Choroid plexus epithelial cell (primary cell): ENCODE data around the gene HAAO.

ENCODE experiments used
- DNase-seq: peaks from one replicate; pipeline ENCODE4 v3.0.0-alpha.2; 2010; ENCODE audit warnings: low read depth
- H3K4me3 ChIP-seq: 2 replicates; pipeline ENCODE4 v1.5.1; 2011; ENCODE audit warnings: low read depth, mild to moderate bottlenecking, control low read depth, low read length, moderate library complexity
- TF ChIP-seq, protein P1 (sequence below): conservative IDR thresholded peaks from 2 replicates; pipeline ENCODE4 v1.5.1; 2011; ENCODE audit warnings: low read depth, mild to moderate bottlenecking, control low read depth, inconsistent platforms, low read length, moderate library complexity

HAAO gene

GRCh38 chr2:42756150-42756775 is 36.1 kb downstream of the HAAO start:
- no peak for DNase-seq
- TF ChIP-seq, protein P1, sequence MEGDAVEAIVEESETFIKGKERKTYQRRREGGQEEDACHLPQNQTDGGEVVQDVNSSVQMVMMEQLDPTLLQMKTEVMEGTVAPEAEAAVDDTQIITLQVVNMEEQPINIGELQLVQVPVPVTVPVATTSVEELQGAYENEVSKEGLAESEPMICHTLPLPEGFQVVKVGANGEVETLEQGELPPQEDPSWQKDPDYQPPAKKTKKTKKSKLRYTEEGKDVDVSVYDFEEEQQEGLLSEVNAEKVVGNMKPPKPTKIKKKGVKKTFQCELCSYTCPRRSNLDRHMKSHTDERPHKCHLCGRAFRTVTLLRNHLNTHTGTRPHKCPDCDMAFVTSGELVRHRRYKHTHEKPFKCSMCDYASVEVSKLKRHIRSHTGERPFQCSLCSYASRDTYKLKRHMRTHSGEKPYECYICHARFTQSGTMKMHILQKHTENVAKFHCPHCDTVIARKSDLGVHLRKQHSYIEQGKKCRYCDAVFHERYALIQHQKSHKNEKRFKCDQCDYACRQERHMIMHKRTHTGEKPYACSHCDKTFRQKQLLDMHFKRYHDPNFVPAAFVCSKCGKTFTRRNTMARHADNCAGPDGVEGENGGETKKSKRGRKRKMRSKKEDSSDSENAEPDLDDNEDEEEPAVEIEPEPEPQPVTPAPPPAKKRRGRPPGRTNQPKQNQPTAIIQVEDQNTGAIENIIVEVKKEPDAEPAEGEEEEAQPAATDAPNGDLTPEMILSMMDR, result no peak
- H3K4me3 ChIP-seq, result no peak overlapping the region

DNA sequence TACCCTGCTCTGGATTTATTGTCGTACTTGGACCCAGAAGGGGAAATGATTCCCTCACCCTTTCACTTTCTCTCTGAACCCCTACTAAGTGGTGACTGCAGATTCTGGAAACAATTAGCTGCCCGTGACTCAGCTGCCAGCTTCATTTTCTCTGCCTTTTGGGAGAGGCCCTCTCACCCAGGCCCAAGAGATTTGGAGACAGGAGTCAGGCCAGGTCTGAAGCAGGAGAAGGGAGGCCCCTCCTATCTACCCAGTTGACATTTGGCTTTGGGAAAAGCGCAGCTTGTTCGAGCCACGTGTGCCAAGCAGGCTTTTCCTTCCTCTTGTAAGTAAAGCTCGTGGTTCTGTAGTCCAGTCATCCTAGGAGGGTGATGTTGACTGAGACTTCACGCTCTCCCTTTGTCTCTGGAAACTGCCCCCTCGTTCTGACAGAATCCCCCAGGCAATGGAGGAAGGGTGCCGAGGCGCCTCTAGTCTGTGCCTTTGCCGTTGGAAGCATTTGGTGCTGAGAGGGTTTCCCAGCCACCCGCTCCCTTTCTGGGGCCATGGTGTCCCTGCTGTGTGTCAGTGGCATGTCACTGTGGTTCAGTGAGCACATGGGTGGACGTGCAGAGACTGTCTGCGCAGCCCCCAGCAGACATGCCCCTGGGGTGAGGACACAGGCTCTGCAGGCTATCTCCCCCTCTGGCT is 37.0 kb downstream of the HAAO start:
- no peak for DNase-seq
- TF ChIP-seq, protein P1, result no peak
- no peak overlapping the region for H3K4me3 ChIP-seq

DNA sequence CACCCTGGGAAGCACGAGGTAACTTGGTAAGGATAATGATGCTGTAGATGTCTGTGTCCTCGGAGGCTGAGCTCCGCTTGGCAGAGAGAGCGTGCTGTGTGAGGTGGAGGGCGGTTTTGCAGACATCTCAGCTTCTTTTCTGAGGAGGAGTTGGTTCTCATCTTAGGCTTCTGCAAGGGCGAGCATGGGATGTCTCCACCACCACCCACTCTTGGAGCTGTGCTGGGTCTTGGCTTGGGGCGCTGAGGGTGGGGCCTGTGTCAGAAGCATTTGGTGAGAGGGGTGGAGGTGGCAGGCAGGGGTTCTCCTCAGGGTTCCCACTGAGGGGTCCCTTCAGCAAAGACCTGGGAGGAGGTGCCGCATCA is 37.6 kb downstream of the HAAO start:
- DNase-seq, result no peak
- TF ChIP-seq, protein P1, result no peak
- no peak overlapping the region for H3K4me3 ChIP-seq

DNA sequence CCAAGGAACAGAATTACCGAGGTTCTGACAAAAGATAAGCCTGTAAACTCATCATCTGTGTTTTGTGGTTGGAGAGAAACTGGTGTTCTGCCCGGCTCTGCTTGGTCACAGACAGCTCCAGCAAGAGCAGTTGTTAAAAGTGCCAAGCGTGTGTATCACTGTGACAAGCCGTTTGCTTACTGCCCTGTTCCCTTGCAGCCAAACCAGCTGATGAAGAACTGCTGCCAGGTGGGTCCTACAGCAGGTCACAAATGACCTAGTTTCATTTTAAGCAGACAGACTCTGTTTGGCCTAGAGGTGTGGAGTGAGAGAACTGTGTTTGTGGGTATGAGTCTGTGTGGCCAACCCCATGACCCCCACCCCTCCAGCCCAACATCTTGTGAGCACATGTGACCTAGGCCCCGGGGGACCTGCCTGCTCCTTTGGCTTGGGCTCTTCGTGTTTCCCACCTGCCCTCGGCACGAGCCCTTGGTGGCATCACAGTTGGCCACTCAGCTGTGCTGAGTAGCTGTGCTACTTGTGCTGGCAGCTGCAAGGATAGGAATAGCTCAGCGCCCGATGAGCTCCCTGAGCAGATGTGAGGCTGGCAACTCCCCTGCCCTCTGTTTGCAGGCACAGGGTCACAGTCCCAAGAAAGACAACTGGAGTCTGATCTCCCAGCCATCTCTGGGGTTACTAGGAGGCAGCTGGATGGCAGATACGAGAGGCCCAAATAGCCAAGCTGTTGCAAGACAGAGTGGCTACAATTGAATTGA is 38.2 kb downstream of the HAAO start:
- TF ChIP-seq, protein P1, result no peak

DNA sequence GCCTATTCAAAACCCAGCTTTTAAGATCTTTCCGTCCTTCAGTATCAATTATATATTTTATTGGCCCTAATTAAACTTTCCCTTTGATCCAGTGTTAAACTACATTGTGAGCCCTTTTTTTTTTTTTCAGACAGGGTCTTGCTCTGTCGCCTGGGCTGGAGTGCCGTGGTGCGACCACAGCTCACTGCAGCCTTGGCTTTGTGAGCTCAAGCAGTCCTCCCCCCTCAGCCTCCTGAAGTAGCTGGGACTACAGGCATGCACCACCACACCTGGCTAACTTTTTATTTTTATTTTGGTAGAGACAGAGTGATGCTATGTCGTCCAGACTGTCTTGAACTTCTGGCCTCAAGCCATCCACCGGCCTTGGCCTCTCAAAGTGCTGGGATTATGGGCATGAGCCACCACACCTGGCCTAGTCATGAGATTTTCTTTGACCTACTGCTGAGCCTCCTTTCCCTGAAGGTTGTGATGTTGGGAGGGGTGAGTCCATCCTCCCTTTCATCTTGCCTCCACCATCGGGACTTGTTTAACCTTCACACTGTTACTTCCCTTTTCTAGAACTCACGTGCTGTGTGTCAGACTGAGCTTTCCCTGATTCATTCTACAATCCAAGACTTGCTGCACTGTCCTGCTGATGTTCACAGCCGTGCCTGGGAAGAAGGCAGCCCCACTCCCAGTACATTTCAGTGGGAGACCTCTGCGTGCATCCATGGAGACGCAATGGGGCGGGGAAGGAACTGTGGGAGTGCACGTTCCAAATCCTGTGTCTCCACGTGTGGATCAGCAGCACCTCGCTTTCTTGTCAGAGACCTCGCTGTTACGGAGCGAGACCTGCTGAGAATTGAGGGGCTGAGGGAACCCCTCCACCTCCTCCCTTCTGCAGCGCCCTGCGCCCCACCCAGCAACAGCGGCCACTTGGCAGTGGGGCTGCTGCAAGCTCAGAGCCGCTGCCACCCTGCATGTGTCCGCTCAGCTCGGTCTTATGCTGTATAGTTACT is 39.3 kb downstream of the HAAO start:
- no peak overlapping the region for H3K4me3 ChIP-seq

More for the DNA sequence above, 38.2 kb downstream of the HAAO start:
- no peak overlapping the region for H3K4me3 ChIP-seq
- DNase-seq, result peak; percentile 29

DNA sequence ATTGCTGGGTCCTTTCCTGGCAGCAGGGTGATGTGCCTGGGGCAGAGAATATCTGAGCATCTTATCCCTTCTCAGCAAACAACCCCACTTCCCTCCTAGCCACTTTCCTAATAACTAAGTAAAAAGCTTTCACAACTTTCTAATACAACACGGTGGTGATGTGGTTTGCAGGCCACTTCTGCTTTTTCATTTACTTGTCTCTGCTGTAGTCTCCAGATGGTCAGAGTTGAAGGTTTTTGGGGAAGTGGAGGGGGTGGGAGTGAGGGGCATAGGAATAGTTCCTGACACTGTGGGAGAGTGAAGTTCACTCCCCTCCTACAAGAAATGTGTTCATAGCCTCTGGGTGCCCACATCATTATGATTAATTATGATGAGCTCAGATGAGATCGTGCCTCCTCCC is 40.1 kb downstream of the HAAO start:
- DNase-seq, result no peak
- TF ChIP-seq, protein P1, result no peak
- no peak overlapping the region for H3K4me3 ChIP-seq

More for the DNA sequence above, 39.3 kb downstream of the HAAO start:
- TF ChIP-seq, protein P1, result no peak
- no peak for DNase-seq
